PFSK-1 (cell line): ENCODE results near the gene EMX2.

Source experiments
- FOXP2 ChIP-seq: optimal IDR thresholded peaks from 2 replicates; pipeline ENCODE3; 2011; ENCODE audit warnings: borderline replicate concordance, control low read depth, inconsistent platforms; ENCODE audit not compliant: insufficient read depth; ENCODE audit errors: extremely low read length, extremely low read depth
- POLR2AphosphoS5 ChIP-seq: IDR thresholded peaks from 2 replicates; pipeline ENCODE4 v1.6.1; 2012; ENCODE audit warnings: low read depth, mild to moderate bottlenecking, control low read depth, low read length, moderate library complexity
- SIN3A ChIP-seq: IDR thresholded peaks from 2 replicates; pipeline ENCODE4 v1.6.1; 2012; ENCODE audit warnings: mild to moderate bottlenecking, low read length, moderate library complexity, borderline replicate concordance; ENCODE audit not compliant: insufficient read depth
- TAF1 ChIP-seq: IDR thresholded peaks from 2 replicates; pipeline ENCODE4 v1.6.1; 2012; ENCODE audit warnings: low read length, control low read depth, borderline replicate concordance; ENCODE audit not compliant: insufficient read depth
- TF ChIP-seq, protein P1 (sequence below), 2 experiments: IDR thresholded peaks; 2 replicates each; pipeline versions ENCODE4 v1.6.1 to v1.8.0; 2011 to 2012; ENCODE audit warnings: low read depth in 2 of 2, low read length in 2 of 2, control low read depth in 1 of 2, inconsistent platforms in 1 of 2, mild to moderate bottlenecking in 1 of 2, moderate library complexity in 1 of 2; ENCODE audit not compliant: insufficient read depth in 1 of 2

EMX2 gene

DNA sequence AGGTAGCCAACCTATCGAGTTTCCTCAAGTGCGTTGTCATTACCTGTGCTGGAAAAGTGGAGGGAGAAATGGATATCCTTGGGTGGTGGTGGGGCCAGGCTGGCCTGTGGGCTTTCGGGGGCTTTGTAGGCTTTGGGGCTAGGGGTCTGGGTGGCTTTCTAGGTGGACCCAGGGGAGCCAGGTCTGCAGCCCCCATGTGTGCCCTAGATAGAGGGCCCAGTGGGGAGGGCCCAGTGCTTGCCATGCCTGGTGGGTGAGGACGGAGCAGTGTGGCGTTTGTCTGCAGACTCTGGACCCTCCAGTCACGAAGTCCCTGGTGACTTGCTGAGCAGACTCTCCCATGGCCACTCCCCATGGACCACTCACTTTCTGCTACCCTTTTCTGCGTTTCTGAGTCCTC lies 19.7 kb downstream of the EMX2 start:
- TF ChIP-seq FOXP2, result no peak

DNA sequence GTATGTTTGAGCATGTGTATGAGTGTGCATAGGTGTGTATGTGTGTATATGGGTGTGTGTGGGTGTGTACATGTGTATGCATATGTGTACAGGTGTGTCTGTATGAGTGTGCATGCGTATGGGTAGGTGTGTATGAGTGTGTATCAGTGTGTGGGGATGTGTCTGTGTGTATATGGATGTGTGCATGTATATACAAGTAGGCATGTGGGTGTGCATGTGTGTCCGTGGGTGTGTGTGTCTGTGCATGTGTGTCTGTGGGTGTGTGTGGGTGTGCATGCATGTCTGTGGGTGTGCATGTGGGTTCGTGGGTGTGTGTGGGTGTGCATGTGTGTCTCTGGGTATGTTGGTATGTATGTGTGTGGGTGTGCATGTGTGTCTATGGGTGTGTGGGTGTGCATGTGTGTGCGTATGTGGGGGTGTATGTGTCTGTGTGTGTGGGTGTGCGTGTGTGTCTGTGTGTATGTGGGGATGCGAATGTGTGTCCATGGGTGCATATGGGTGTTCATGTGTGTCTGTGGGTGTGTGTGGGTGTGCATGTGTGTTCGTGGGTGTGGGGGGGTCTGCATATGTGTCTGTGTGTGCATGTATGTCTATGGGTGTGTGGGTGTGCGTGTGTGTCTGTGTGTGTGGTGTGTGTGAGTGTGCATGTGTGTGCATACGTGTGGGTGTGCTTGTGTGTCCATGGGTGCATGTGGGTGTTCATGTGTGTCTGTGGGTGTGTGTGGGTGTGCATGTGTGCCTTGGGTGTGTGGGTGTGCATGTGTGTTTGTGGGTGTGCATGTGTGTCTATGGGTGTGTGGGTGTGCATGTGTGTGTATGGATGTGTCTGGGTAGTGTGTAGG lies 20.6 kb downstream of the EMX2 start:
- TF ChIP-seq TAF1, result no peak
- no peak for TF ChIP-seq SIN3A
- TF ChIP-seq, protein P1, sequence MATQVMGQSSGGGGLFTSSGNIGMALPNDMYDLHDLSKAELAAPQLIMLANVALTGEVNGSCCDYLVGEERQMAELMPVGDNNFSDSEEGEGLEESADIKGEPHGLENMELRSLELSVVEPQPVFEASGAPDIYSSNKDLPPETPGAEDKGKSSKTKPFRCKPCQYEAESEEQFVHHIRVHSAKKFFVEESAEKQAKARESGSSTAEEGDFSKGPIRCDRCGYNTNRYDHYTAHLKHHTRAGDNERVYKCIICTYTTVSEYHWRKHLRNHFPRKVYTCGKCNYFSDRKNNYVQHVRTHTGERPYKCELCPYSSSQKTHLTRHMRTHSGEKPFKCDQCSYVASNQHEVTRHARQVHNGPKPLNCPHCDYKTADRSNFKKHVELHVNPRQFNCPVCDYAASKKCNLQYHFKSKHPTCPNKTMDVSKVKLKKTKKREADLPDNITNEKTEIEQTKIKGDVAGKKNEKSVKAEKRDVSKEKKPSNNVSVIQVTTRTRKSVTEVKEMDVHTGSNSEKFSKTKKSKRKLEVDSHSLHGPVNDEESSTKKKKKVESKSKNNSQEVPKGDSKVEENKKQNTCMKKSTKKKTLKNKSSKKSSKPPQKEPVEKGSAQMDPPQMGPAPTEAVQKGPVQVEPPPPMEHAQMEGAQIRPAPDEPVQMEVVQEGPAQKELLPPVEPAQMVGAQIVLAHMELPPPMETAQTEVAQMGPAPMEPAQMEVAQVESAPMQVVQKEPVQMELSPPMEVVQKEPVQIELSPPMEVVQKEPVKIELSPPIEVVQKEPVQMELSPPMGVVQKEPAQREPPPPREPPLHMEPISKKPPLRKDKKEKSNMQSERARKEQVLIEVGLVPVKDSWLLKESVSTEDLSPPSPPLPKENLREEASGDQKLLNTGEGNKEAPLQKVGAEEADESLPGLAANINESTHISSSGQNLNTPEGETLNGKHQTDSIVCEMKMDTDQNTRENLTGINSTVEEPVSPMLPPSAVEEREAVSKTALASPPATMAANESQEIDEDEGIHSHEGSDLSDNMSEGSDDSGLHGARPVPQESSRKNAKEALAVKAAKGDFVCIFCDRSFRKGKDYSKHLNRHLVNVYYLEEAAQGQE (IDR thresholded peaks at IDR 0.05; ENCODE audit: insufficient read depth in 1 of 2, low read depth in 2 of 2, low read length in 2 of 2), result no peak
- TF ChIP-seq POLR2AphosphoS5, result no peak
- TF ChIP-seq FOXP2, result no peak

- TF ChIP-seq SIN3A (no peak), TAF1 (no peak), FOXP2 (no peak), POLR2AphosphoS5 (no peak)
- TF ChIP-seq, protein P1 (IDR thresholded peaks at IDR 0.05; ENCODE audit: insufficient read depth in 1 of 2, low read depth in 2 of 2, low read length in 2 of 2), result no peak
Measured at GRCh38 chr10:117563780-117564179, 21.2 kb downstream of the EMX2 start.

DNA sequence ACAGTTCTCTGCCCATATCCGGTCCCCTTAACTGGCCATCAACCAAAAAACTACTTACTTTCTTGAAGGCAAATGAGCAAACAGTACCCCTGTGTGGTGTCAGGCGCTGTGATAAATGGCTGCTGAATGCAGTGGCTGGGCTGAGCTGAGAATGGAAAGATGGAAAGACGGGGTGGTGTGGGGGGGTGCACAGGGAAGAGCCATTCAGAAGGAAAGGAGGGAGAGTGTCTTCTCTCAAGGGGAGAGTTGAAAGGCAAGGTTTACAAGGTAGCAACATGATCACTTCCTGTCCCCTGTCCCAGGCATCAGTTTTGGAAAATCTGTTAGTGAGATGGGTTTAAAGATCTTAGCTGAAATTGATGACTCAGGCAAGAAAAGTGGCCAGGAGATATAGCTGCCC lies 22.5 kb downstream of the EMX2 start:
- TF ChIP-seq FOXP2 (no peak), POLR2AphosphoS5 (no peak)

GRCh38 chr10:117568334-117568733 lies 25.8 kb downstream of the EMX2 start:
- TF ChIP-seq, protein P1 (IDR thresholded peaks at IDR 0.05; ENCODE audit: insufficient read depth in 1 of 2, low read depth in 2 of 2, low read length in 2 of 2), result no peak
- no peak for TF ChIP-seq FOXP2
- TF ChIP-seq POLR2AphosphoS5, result no peak
- no peak for TF ChIP-seq TAF1
- TF ChIP-seq SIN3A, result no peak

GRCh38 chr10:117569610-117570390 lies 27.3 kb downstream of the EMX2 start:
- TF ChIP-seq TAF1 (no peak), SIN3A (no peak), FOXP2 (no peak), POLR2AphosphoS5 (no peak)
- TF ChIP-seq, protein P1 (IDR thresholded peaks at IDR 0.05; ENCODE audit: insufficient read depth in 1 of 2, low read depth in 2 of 2, low read length in 2 of 2), result no peak
